H1 (cell line): ENCODE results near the gene DAGLA.

Source experiments
- RAD21 ChIP-seq, 2 experiments: IDR thresholded peaks in 1 of 2; conservative IDR thresholded peaks in 1 of 2; 2 replicates each; pipeline ENCODE4 v1.6.1; 2011; ENCODE audit warnings: low read depth in 2 of 2, low read length in 2 of 2, improper control_type of control experiment in 1 of 2, inconsistent platforms in 1 of 2, mild to moderate bottlenecking in 1 of 2, moderate library complexity in 1 of 2
- SIRT6 ChIP-seq: IDR thresholded peaks from one replicate; pipeline ENCODE4 v1.7.1; 2012; ENCODE audit warnings: low read length, inconsistent platforms
- TBP ChIP-seq: IDR thresholded peaks from 2 replicates; pipeline ENCODE4 v1.6.1; 2011; ENCODE audit warnings: low read depth, low read length, improper control_type of control experiment
- TF ChIP-seq, protein P1 (sequence below), 3 experiments: IDR thresholded peaks; 1 replicate in 2 of 3; 2 replicates in 1 of 3; pipeline versions ENCODE4 v1.5.1 to v1.6.1; 2011; ENCODE audit warnings: low read length in 3 of 3, mild to moderate bottlenecking in 3 of 3, inconsistent platforms in 2 of 3, low read depth in 1 of 3, moderate library complexity in 1 of 3; ENCODE audit not compliant: insufficient read depth in 1 of 3; ENCODE audit errors: control extremely low read depth in 1 of 3

DNA sequence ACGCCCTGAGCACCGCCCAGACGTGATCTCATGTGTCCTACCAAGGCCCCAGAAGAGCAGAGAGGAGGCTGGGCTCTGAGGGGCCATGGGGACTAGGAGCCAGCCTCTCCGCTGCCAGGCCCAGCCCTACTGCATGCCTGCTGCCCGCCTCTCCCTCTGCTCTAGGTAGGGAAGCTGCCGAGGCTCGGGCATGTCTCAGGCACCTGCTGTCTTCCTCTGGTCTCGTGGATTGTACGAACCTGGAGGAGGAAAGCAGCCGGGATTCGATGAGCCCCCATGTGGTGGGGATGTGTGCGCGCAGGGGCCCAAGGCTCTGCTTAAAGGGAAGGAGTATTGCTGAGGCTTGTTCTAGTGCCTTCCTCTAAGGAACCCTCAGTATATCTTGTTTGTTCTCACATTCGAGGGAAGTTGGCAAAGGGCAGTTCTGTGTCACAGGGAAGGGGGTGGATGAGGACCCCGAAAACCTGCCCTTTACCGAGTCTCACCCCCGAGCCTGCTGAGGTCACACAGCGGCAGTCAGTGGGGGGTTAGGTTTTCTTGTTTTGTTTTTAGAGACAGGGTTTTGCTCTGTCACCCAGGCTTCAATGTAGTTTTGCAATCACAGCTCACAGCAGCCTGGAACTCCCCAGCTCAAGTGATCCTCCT, 21.2 kb downstream of the DAGLA start:
- TF ChIP-seq SIRT6 (no peak), TBP (no peak), RAD21 (IDR thresholded peaks at IDR 0.05 in 1 of 2, conservative IDR thresholded peaks at IDR 0.05 in 1 of 2; ENCODE audit: low read depth in 2 of 2, low read length in 2 of 2) (peak; percentile 40 to 56; a peak in 3 of 4 replicates)
- TF ChIP-seq, protein P1, sequence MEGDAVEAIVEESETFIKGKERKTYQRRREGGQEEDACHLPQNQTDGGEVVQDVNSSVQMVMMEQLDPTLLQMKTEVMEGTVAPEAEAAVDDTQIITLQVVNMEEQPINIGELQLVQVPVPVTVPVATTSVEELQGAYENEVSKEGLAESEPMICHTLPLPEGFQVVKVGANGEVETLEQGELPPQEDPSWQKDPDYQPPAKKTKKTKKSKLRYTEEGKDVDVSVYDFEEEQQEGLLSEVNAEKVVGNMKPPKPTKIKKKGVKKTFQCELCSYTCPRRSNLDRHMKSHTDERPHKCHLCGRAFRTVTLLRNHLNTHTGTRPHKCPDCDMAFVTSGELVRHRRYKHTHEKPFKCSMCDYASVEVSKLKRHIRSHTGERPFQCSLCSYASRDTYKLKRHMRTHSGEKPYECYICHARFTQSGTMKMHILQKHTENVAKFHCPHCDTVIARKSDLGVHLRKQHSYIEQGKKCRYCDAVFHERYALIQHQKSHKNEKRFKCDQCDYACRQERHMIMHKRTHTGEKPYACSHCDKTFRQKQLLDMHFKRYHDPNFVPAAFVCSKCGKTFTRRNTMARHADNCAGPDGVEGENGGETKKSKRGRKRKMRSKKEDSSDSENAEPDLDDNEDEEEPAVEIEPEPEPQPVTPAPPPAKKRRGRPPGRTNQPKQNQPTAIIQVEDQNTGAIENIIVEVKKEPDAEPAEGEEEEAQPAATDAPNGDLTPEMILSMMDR (IDR thresholded peaks at IDR 0.05; ENCODE audit: control extremely low read depth in 1 of 3, insufficient read depth in 1 of 3, low read depth in 1 of 3, low read length in 3 of 3): peak in 2 of 3 experiments; percentile 49 to 65; a peak in 3 of 4 replicates
